ENCODE results near the gene NTSR2. TPM values are rescaled to one million over a fixed set of nuclear protein-coding genes. Genes with fewer than 3 reads are reported as not detected.
A peak's percentile ranks its signal among the peaks of the same experiment; 100 is the strongest.

Gene NTSR2
- total RNA-seq, 4 donors from 2014 or later, result not detected

DNA sequence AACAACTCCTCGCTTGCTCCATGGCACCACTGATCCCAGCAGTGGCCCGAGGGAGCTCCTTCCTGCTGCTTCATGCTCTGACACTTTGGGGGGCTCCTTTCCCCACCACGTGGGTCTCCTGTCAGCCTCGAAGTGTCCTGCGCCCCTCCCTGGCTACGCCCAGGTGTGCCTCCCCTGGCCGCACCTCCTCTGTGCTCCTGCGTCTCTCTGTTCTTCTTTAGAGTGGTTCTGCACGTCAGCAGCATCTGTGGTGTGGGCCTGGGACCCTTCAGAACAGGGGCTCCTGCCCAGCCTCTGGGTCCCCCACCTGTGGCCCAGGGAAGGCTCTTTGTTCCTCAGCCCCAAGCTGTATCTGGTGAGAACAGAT lies 26.7 kb upstream of the NTSR2 start:
- no peak for DNase-seq
- no peaks in the 10 kb centered on the region for H3K9me3 ChIP-seq
- no peaks in the 10 kb centered on the region for H3K27me3 ChIP-seq
- no peaks in the 10 kb centered on the region for H3K36me3 ChIP-seq
- no peak overlapping the region for H3K4me3 ChIP-seq
- intact Hi-C loops (cut with DNase I; ENCODE audit: low total_unique reads), result no loop called here
- H3K4me1 ChIP-seq, result no peaks in the 10 kb centered on the region
- TF ChIP-seq CTCF (IDR thresholded peaks at IDR 0.05) (no peak), POLR2A (IDR thresholded peaks at IDR 0.05) (no peak)
- peak overlapping the region in 1 of 2 donors; percentile 74 for H3K27ac ChIP-seq

GRCh38 chr2:11695576-11695975 lies 25.6 kb upstream of the NTSR2 start:
- DNase-seq, result no peak
- H3K27ac ChIP-seq, result no peak overlapping the region
- TF ChIP-seq CTCF (IDR thresholded peaks at IDR 0.05) (no peak), POLR2A (IDR thresholded peaks at IDR 0.05) (no peak)
- H3K9me3 ChIP-seq, result no peaks in the 10 kb centered on the region
- no peak overlapping the region for H3K4me3 ChIP-seq
- H3K27me3 ChIP-seq, result no peaks in the 10 kb centered on the region
- no peaks in the 10 kb centered on the region for H3K4me1 ChIP-seq
- intact Hi-C loops (cut with DNase I; ENCODE audit: low total_unique reads), result no loop called here
- no peaks in the 10 kb centered on the region for H3K36me3 ChIP-seq

GRCh38 chr2:11692966-11693521 lies 23.0 kb upstream of the NTSR2 start:
- Histone ChIP-seq H3K27ac (no peak overlapping the region), H3K36me3 (no peaks in the 10 kb centered on the region), H3K4me3 (no peak overlapping the region), H3K4me1 (no peaks in the 10 kb centered on the region), H3K9me3 (no peaks in the 10 kb centered on the region), H3K27me3 (no peaks in the 10 kb centered on the region)
- TF ChIP-seq CTCF (IDR thresholded peaks at IDR 0.05) (peak; percentile 64 to 82 (median 70)), POLR2A (IDR thresholded peaks at IDR 0.05) (no peak)
- intact Hi-C loops (cut with DNase I; ENCODE audit: low total_unique reads), result loop anchor here (5.0 kb wide), 1 partner anchor 84 kb away; no protein-coding TSS in a partner anchor
- peak; percentile 53 to 68 for DNase-seq

DNA sequence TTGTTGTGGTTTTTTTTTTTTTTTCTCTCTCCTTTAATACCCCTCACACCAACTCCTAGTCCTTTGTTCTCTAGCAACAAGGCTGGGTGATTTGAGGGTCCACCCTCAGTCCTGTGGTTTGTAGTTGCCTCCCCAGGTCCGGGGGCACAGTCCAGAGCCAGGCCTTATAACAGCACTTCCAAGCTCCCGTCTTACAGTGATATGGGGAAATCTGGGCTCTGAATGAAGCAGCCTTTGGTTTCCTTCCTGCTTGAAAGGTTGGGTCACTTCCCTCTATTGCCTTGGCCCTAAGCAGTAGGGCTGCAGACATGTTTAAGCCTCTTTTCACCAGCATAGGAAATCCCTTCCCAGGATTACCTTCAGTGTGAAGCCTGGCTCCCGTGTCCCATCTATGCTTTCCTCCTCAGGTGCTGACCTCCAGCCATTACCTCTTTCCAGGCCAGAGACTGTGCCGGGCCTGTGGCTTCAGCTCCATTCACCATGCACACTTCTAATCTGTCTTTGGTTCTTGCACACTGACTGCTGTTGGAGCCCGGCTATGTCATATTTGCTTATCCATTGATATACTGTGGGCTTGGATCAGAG lies 21.2 kb upstream of the NTSR2 start:
- H3K27me3 ChIP-seq, result no peaks in the 10 kb centered on the region
- H3K4me3 ChIP-seq, result no peak overlapping the region
- no peaks in the 10 kb centered on the region for H3K9me3 ChIP-seq
- DNase-seq, result no peak
- no peak overlapping the region for H3K27ac ChIP-seq
- H3K4me1 ChIP-seq, result no peaks in the 10 kb centered on the region
- H3K36me3 ChIP-seq, result no peaks in the 10 kb centered on the region
- no peak for TF ChIP-seq CTCF (IDR thresholded peaks at IDR 0.05)
- no peak for TF ChIP-seq POLR2A (IDR thresholded peaks at IDR 0.05)
- intact Hi-C loops (cut with DNase I; ENCODE audit: low total_unique reads), result loop anchor here (5.0 kb wide), 1 partner anchor 86 kb away; no protein-coding TSS in a partner anchor

DNA sequence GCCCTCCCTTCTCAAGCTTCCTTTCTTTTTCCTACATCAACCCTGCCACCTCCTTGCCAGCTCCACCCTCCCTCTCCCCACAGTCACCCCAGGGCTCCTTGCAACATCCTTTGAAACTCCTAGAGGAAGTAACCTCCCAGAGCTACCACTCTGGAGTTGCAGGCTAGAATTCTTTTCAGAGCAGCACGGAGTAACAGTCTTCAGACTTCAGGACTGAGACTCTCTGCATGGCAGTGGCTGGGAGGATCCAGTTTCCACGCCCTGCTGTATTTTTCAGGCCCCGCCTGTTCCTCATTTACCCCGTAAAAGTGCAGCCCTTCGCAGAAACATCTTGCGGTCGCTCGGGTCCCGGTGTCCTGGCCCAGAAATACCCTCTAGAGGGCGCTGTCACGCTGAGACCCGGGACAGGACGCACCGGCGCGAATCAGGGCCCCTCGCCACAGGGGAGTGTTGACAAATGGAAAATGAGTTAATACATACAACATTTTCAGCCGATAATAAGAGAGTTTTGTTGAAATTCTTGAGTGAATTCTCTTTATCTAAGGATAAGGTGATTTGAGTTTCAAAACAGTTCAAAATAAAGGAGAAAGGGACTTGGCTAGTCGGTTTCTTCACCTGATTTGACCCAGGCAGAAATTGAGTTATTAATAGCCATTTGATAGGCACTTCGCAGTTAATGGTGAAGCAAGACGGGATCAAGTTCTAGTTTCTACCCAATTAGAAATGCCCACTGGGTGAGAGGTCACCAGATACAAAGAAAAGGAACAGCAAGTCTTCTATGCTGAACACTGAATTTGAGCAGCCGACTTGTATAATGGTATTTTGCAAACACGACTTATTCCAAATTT lies 18.5 kb upstream of the NTSR2 start:
- DNase-seq, result peak; percentile 78 to 85
- intact Hi-C loops (cut with DNase I; ENCODE audit: low total_unique reads), result no loop called here
- TF ChIP-seq POLR2A (IDR thresholded peaks at IDR 0.05), result no peak
- TF ChIP-seq CTCF (IDR thresholded peaks at IDR 0.05), result peak; percentile 62 to 89 (median 79)
- no peaks in the 10 kb centered on the region for H3K4me1 ChIP-seq
- peak overlapping the region; percentile 2 to 13 for H3K4me3 ChIP-seq
- peak overlapping the region; percentile 46 to 47 for H3K27ac ChIP-seq
- H3K27me3 ChIP-seq, result no peaks in the 10 kb centered on the region
- H3K36me3 ChIP-seq, result no peaks in the 10 kb centered on the region
- no peaks in the 10 kb centered on the region for H3K9me3 ChIP-seq
